ENCODE data around the gene EFNA5. TPM values are rescaled to one million over a fixed set of nuclear protein-coding genes. Genes with fewer than 3 reads are reported as not detected.

EFNA5 gene
- polyA plus RNA-seq, 4 donors = 0.54 to 3.5 (median 1.7) TPM; not detected in 1

- 64 to 88% (median 78%) methylated on average over 8 of the region's 8 CpGs for WGBS, 3 donors
- DNase-seq (no peak), FAIRE-seq (no peak)
- H3K27me3 ChIP-seq (ENCODE audit: control insufficient read depth in 3 of 3, insufficient read depth in 3 of 3, low read length in 3 of 3) = no peaks in the 10 kb centered on the region
- no peak overlapping the region for H3K27ac ChIP-seq (ENCODE audit: low read depth in 1 of 3, low read length in 2 of 3)
- H3K4me1 ChIP-seq (ENCODE audit: control insufficient read depth in 3 of 3, insufficient read depth in 2 of 3, low read depth in 1 of 3, low read length in 2 of 3) = peaks cover 0 to 23% (median 0%) of the 10 kb centered on the region in 3 donors
- H3K36me3 ChIP-seq (ENCODE audit: control insufficient read depth in 3 of 3, insufficient read depth in 2 of 3, low read depth in 1 of 3, low read length in 3 of 3) = no peaks in the 10 kb centered on the region
- no peaks in the 10 kb centered on the region for H3K9me3 ChIP-seq (ENCODE audit: control insufficient read depth in 2 of 2, insufficient read depth in 1 of 2, low read depth in 1 of 2, low read length in 1 of 2)
- H3K4me3 ChIP-seq (ENCODE audit: low read depth in 1 of 3, low read length in 3 of 3) = no peak overlapping the region
Measured at GRCh38 chr5:107572715-107573368, 97.9 kb downstream of the EFNA5 start.

DNA sequence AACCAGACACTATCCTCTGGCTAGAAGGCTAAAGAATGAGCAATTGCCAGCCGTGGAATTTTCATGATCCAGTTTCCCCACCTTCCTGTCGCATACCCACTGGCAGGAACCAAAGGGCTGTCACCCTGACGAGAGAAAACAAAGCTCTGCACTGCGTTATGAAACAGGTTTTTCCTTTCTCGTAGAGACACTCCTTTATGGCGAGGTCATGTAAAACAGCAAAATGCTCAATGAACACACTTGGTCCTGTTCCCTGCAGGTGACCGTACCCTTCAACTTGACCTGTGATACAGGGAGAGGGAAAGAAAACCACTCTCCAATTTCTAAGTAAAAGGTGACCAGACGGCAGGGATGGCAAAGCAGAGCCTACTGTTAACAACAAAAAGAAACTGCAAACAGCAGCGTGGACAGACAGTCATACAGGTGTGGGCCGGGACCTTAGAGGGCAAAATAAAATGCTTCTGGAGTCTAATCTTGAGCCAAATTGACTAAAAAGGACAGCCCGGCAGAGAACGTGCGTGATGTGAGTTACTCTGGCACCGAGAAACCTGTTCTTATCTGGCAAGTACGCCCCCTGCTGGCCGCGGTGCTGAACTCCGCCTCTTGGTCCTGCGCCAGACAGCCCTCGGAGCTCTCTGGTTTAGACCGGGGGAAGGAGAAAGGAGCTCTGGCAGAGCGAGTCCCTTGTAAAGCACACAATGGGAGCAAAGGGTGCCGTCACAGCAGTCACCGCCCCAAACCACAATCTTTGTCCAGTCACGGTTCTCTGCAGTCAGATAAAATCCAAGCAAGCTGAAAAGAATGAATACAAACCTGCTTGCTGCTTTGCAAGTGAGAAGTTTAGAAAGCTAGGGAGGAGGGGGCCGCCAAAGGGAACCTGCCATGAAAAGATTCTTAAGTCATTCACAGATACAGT, 98.9 kb downstream of the EFNA5 start:
- H3K27me3 ChIP-seq (ENCODE audit: control insufficient read depth in 3 of 3, insufficient read depth in 3 of 3, low read length in 3 of 3) = no peaks in the 10 kb centered on the region

DNA sequence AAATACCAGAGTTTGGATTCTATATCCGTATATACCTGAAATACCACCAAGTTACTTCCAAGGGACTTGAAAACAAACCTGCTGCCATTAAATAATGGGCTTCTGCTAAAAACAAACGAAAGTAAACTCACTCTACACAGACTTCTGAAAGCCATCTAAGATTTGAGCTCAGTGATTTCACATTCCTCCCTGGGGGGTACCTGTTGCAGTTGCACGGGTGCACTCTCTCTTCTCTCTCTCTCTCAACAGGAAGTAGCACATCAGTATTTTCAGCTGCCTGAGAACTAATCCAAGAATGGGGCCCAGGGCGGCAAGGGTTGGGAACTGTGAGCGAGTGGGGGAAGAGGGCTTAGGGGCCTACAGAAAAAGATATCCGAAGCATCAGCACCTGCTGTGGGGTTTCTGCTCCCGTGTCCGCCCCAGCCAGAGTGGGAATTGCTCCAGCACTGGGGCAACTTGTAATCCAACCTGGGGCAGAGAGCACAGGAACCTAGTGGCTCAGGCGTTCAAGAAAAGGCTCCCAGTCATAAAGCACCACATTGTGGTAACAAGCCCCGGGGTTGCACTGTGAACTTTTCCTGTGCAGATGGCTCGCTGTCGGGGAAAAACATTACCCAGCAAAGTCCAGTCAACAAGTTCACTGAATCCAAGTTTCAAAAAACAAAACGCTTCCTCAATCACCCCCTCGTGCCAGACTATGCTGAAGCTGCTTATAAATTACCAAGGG, 99.8 kb downstream of the EFNA5 start:
- WGBS, 3 donors = 8 to 34% (median 22%) methylated on average over 14 of the region's 14 CpGs
- no peaks in the 10 kb centered on the region for H3K9me3 ChIP-seq (ENCODE audit: control insufficient read depth in 2 of 2, insufficient read depth in 1 of 2, low read depth in 1 of 2, low read length in 1 of 2)
- no peak overlapping the region for H3K4me3 ChIP-seq (ENCODE audit: low read depth in 1 of 3, low read length in 3 of 3)
- no peaks in the 10 kb centered on the region for H3K36me3 ChIP-seq (ENCODE audit: control insufficient read depth in 3 of 3, insufficient read depth in 2 of 3, low read depth in 1 of 3, low read length in 3 of 3)
- no peak for FAIRE-seq
- H3K4me1 ChIP-seq (ENCODE audit: control insufficient read depth in 3 of 3, insufficient read depth in 2 of 3, low read depth in 1 of 3, low read length in 2 of 3) = peaks cover 0 to 23% (median 0%) of the 10 kb centered on the region in 3 donors
- no peaks in the 10 kb centered on the region for H3K27me3 ChIP-seq (ENCODE audit: control insufficient read depth in 3 of 3, insufficient read depth in 3 of 3, low read length in 3 of 3)
- H3K27ac ChIP-seq (ENCODE audit: low read depth in 1 of 3, low read length in 2 of 3) = peak overlapping the region in 2 of 3 donors; percentile 58 to 64
- DNase-seq = peak; percentile 67 to 72

More for the DNA sequence above, 98.9 kb downstream of the EFNA5 start:
- H3K4me3 ChIP-seq (ENCODE audit: low read depth in 1 of 3, low read length in 3 of 3) = peak overlapping the region in 2 of 3 donors; percentile 35 to 42
- FAIRE-seq (no peak), DNase-seq (peak; percentile 96 to 97)
- WGBS, 3 donors = 2 to 5% (median 4%) methylated on average over 26 of the region's 26 CpGs
- peaks cover 0 to 23% (median 0%) of the 10 kb centered on the region in 3 donors for H3K4me1 ChIP-seq (ENCODE audit: control insufficient read depth in 3 of 3, insufficient read depth in 2 of 3, low read depth in 1 of 3, low read length in 2 of 3)
- no peaks in the 10 kb centered on the region for H3K9me3 ChIP-seq (ENCODE audit: control insufficient read depth in 2 of 2, insufficient read depth in 1 of 2, low read depth in 1 of 2, low read length in 1 of 2)
- H3K36me3 ChIP-seq (ENCODE audit: control insufficient read depth in 3 of 3, insufficient read depth in 2 of 3, low read depth in 1 of 3, low read length in 3 of 3) = no peaks in the 10 kb centered on the region
- peak overlapping the region in 2 of 3 donors; percentile 43 to 64 for H3K27ac ChIP-seq (ENCODE audit: low read depth in 1 of 3, low read length in 2 of 3)

DNA sequence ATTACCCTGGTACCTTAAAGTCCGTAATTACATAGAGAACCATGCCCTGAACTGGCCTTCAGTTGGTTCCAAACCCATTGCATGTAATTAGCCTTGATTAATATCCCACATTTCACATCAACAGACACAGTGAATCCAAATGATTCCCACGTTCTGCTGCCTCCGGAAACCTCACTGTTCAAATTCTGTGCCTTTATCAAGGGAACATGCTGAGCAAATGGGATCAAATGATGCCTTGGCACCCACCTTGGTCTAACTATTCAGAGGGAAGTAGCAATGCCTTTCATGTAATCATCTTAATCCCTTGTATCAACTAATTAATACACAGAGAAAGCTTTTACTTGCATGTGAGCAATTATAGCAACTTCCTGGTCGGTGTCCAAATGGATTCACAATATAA, 100.6 kb downstream of the EFNA5 start:
- FAIRE-seq = no peak
- H3K27ac ChIP-seq (ENCODE audit: low read depth in 1 of 3, low read length in 2 of 3) = peak overlapping the region in 1 of 3 donors; percentile 64

DNA sequence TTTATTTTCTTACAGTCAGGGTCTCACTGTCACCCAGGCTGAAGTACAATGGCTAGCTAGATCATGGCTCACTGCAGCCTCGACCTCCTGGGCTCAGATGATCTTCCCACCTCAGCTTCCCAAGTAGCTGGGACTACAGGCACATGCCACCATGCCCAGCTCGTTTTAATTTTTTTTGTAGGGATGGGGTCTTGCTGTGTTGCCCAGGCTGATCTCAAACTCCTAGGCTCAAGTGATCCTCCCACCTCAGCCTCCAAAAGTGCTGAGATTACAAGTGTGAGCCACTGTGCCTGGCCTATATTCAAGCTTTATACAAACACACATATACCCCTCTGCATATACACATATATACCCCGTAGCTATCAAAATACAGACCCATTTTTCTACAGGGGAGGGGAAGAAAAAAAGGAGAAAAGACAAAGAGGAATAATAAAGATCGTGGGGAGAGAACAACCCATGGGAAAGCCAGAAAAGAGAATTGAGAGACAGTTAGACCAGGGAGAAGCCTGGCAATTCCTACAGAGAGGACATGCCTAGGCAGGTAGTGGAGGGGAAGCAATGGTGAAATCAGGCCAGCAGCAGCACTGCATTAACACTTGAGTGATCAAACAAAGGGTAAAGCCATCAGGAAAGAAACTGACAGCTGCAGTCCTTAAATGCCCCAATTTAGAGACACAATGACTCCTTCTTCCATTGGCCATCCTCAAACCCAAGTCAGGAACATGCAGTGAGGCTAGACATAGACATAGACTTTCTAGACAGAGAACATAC, 102.7 kb downstream of the EFNA5 start:
- Histone ChIP-seq H3K36me3 (ENCODE audit: control insufficient read depth in 3 of 3, insufficient read depth in 2 of 3, low read depth in 1 of 3, low read length in 3 of 3) (no peaks in the 10 kb centered on the region), H3K27ac (ENCODE audit: low read depth in 1 of 3, low read length in 2 of 3) (no peak overlapping the region), H3K4me3 (ENCODE audit: low read depth in 1 of 3, low read length in 3 of 3) (no peak overlapping the region), H3K9me3 (ENCODE audit: control insufficient read depth in 2 of 2, insufficient read depth in 1 of 2, low read depth in 1 of 2, low read length in 1 of 2) (no peaks in the 10 kb centered on the region), H3K4me1 (ENCODE audit: control insufficient read depth in 3 of 3, insufficient read depth in 2 of 3, low read depth in 1 of 3, low read length in 2 of 3) (peaks cover 0 to 23% (median 0%) of the 10 kb centered on the region in 3 donors), H3K27me3 (ENCODE audit: control insufficient read depth in 3 of 3, insufficient read depth in 3 of 3, low read length in 3 of 3) (no peaks in the 10 kb centered on the region)
- FAIRE-seq = no peak
- 83 to 87% (median 87%) methylated on average over 4 of the region's 4 CpGs for WGBS, 3 donors
- no peak for DNase-seq

More for the DNA sequence above, 100.6 kb downstream of the EFNA5 start:
- Histone ChIP-seq H3K9me3 (ENCODE audit: control insufficient read depth in 2 of 2, insufficient read depth in 1 of 2, low read depth in 1 of 2, low read length in 1 of 2) (no peaks in the 10 kb centered on the region), H3K36me3 (ENCODE audit: control insufficient read depth in 3 of 3, insufficient read depth in 2 of 3, low read depth in 1 of 3, low read length in 3 of 3) (no peaks in the 10 kb centered on the region), H3K27me3 (ENCODE audit: control insufficient read depth in 3 of 3, insufficient read depth in 3 of 3, low read length in 3 of 3) (no peaks in the 10 kb centered on the region), H3K4me3 (ENCODE audit: low read depth in 1 of 3, low read length in 3 of 3) (no peak overlapping the region), H3K4me1 (ENCODE audit: control insufficient read depth in 3 of 3, insufficient read depth in 2 of 3, low read depth in 1 of 3, low read length in 2 of 3) (peaks cover 0 to 23% (median 0%) of the 10 kb centered on the region in 3 donors)
- 83 to 86% (median 85%) methylated on average over 4 of the region's 4 CpGs for WGBS, 3 donors
- no peak for DNase-seq

GRCh38 chr5:107566986-107567385, 103.8 kb downstream of the EFNA5 start:
- no peak for DNase-seq
- H3K27ac ChIP-seq (ENCODE audit: low read depth in 1 of 3, low read length in 2 of 3) = no peak overlapping the region
- no peaks in the 10 kb centered on the region for H3K9me3 ChIP-seq (ENCODE audit: control insufficient read depth in 2 of 2, insufficient read depth in 1 of 2, low read depth in 1 of 2, low read length in 1 of 2)
- no peaks in the 10 kb centered on the region for H3K36me3 ChIP-seq (ENCODE audit: control insufficient read depth in 3 of 3, insufficient read depth in 2 of 3, low read depth in 1 of 3, low read length in 3 of 3)
- WGBS, 3 donors = 44 to 65% (median 51%) methylated on average over 2 of the region's 2 CpGs
- H3K27me3 ChIP-seq (ENCODE audit: control insufficient read depth in 3 of 3, insufficient read depth in 3 of 3, low read length in 3 of 3) = no peaks in the 10 kb centered on the region
- peaks cover 0 to 17% (median 0%) of the 10 kb centered on the region in 3 donors for H3K4me1 ChIP-seq (ENCODE audit: control insufficient read depth in 3 of 3, insufficient read depth in 2 of 3, low read depth in 1 of 3, low read length in 2 of 3)
- FAIRE-seq = no peak
- no peak overlapping the region for H3K4me3 ChIP-seq (ENCODE audit: low read depth in 1 of 3, low read length in 3 of 3)

- no peak for FAIRE-seq
- H3K27me3 ChIP-seq (ENCODE audit: control insufficient read depth in 3 of 3, insufficient read depth in 3 of 3, low read length in 3 of 3) = no peaks in the 10 kb centered on the region
- 69 to 90% (median 78%) methylated on average over 10 of the region's 10 CpGs for WGBS, 3 donors
Measured at GRCh38 chr5:107565791-107566767, 104.7 kb downstream of the EFNA5 start.

More at GRCh38 chr5:107565791-107566767, 104.7 kb downstream of the EFNA5 start:
- no peaks in the 10 kb centered on the region for H3K9me3 ChIP-seq (ENCODE audit: control insufficient read depth in 2 of 2, insufficient read depth in 1 of 2, low read depth in 1 of 2, low read length in 1 of 2)
- no peaks in the 10 kb centered on the region for H3K36me3 ChIP-seq (ENCODE audit: control insufficient read depth in 3 of 3, insufficient read depth in 2 of 3, low read depth in 1 of 3, low read length in 3 of 3)
- DNase-seq = no peak
- peaks cover 0 to 11% (median 0%) of the 10 kb centered on the region in 3 donors for H3K4me1 ChIP-seq (ENCODE audit: control insufficient read depth in 3 of 3, insufficient read depth in 2 of 3, low read depth in 1 of 3, low read length in 2 of 3)
- H3K27ac ChIP-seq (ENCODE audit: low read depth in 1 of 3, low read length in 2 of 3) = no peak overlapping the region
- H3K4me3 ChIP-seq (ENCODE audit: low read depth in 1 of 3, low read length in 3 of 3) = no peak overlapping the region
